HG03095 (cell line): Measurements from ENCODE around the gene PPM1L.
A peak's percentile ranks its signal among the peaks of the same experiment; 100 is the strongest.
"Not testable (repeated sequence)": the region's sequence is repeated elsewhere in the genome, so short reads cannot be mapped to it uniquely, and the experiment has no call there.

Source experiments
- ATAC-seq: cut with Tn5 transposase; IDR thresholded peaks from one replicate; pipeline ENCODE4 v1.9.1; 2021; ENCODE audit warnings: moderate library complexity; ENCODE audit not compliant: unreplicated experiment

Gene PPM1L

DNA sequence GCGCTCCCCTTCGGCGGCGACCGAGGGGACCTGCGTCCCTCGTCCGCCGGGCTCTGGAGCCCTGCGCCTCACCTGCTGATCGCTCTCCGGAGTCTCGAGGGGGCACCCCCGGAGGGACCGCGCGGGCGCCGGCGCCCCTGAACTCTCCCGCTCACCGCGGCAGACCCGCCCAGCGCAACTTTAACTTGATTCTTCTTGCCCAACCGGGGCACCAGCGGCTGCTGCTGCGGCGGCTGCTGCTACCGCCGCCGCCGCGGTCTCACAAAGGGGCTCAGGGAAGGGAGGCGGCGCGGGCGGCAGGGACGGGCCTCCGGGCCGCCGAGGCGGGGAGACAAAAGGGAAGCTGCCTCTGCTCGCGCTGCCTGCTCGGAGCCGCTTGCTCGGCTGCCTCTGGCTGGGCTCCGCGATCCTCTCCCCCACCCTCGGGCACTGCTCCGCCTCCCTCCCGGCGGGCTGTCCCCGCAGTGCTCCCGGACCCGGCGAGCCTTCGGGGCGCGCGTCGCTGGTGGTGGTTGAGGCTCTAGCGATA, at the start of gene PPM1L:
Gene PPM1L (plus strand): TSS at position 456 of the 529 bp plus-strand sequence.
- ATAC-seq = peak; percentile 45

DNA sequence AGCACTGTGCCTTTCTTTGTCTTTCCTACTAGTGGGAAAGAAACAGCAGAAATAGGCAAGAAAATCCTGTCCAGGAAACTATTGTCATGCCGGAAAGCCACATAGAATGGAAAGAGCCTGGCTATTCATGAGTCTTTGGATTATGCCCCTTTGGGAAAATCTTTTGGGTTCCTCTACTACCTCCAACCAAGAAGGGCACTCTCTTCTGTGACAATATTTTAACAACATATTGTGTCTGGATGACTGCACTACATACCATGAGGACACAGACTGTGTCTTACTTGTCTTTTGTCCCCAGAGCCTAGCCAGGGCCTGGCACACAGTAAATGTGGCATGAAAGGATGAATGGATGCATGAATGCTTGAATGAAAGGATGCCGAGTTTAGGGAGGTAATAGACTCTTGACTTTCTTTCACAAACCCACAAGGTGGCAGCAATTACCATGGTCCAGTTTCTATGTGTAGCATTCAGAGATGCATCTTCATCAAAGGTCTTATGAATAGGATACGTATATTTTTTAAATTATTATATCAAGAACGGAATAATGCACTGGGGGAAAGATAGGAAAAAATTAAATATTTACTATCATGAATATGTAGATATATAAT, 48.7 kb upstream of the PPM1L start:
- ATAC-seq = no peak

DNA sequence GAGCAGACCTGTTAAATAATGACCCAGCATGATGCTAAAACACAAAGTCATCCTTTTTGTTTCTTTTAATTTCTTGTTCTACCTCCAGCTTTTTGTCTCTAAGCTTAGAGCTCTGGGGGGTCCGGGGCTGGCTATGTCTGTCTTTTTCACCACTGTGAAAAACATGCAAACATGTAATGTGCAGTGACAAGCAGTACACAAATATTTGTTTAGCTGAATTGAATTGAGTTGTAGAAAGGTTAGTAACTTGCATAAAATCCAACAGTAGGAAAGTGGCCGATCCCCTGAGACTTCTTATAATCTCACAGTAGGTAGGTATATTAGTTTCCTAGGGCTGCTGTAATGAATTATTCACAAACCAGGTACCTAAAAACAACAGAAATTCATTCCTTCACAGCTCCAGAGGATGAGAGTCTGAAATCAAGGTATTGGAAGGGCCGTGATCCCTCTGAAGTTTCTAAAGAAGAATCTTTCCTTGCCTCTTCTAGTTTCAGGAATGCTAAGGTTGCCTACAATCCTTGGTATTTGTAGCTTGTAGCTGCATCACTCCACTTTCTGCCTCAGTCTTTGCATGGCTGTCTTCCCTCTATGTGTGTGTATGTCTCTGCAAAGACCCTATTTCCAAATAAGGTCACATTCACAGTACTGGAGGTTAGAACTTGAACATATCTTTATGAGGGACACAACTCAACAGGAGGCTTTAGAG, 46.4 kb upstream of the PPM1L start:
- no peak for ATAC-seq

DNA sequence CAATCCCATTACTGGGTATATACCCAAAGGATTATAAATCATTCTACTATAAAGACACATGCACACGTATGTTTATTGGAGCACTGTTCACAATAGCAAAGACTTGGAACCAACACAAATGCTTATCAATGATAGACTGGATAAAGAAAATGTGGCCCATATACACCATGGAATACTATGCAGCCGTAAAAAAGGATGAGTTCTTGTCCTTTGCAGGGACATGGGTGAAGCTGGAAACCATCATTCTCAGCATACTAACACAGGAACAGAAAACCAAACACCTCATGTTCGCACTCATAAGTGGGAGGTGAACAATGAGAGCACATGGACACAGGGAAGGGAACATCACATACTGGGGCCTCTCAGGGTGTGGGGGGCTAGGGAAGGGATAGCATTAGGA, 42.9 kb upstream of the PPM1L start:
- ATAC-seq = not testable (repeated sequence)

DNA sequence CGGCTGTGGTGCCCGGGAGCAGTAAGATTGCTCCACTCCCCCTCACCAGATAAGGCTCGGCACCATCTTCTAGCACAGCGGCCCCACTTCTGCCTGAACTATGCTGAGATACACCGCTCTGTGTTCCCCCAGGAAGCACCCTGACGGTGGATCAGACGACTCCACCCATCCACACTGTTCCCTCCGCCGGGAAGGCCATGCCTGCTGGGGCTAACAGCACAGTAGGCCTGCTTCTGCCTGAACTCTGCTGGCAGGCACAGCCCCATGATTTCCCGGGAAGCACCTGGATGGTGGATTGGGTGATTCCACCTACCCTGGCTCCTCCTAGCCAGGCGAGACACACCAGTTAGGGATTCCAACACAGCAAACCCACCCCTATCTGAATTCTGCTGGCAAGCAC, 36.3 kb upstream of the PPM1L start:
- no peak for ATAC-seq

DNA sequence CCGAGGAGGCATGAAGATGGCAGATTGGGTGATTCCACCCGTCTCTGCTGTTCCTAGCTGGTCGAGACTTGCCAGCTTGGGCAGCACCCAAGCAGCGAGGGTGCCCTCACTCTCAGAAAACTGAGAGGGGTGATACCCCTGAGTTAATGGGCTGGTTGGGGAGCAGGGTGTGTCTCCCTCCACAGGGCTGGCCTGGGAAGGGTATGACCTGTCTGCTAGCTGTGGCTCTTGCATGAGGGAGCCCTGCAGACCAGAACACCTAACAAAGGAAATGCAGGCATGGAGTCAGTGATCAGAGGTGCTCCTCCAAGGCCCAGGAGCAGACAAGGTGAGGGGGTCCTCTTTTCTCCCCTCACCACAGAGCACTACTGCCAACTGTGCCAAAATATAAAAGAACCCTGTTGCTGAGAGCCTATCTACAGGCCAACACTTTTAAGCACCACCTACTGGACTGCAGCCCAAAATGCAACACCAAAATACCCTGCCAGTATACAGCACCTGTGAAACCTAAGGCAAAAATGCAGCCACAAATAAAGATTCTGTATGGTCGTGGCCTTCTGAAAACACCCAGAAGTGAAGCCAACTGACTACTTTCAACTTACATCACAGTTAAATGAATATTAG, 35.8 kb upstream of the PPM1L start:
- ATAC-seq = peak; percentile 60

DNA sequence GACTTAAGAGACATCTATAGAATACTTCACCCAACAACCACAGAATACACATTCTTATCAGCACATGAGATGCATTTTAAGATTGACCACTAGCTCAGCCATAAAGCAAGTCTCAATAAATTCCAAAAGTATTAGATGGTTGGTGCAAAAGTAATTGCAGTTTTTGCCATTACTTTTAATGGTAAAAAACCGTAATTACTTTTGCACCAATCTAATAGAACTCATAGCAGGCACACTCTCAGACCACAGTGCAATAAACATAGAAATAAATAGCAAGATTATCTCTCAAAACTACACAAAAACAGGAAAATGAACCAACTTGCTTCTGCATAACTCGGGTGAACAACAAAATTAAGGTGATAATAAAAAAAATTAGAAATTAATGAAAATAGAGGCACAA, 33.7 kb upstream of the PPM1L start:
- ATAC-seq = no peak

DNA sequence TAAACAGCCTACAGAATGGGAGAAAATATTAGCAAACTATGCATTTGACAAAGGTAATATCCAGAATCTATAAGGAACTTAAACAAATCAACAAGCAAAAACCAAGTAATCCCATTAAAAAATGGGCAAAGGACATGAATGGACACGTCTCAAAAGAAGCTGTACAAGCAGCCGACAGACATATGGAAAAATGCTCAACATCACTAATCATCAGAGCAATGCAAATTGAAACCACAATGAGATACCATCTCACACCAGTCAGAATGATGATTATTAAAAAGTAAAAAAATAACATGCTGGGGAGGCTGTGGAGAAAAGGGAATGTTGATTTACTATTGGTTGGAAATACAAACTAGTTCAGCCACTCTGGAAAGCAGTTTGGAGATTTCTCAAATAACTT, 30.7 kb upstream of the PPM1L start:
- no peak for ATAC-seq

DNA sequence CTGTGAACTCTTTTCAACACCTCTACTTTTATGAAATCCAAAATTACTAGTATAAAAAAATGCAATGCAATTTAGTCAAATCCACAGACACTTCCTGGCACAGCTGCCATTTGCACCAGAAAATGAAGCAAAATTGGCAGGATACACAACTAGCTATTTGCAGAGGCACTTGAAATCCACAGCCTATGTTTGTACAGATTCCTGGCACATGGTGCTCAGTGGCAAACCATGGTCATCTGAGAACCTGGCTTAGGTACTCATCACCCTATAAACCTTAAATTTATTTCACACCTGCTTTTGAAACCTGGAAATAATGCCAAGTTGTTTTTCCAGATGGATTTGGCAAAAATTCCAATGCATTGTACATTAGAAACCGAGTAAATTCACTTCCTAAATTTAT, 20.2 kb upstream of the PPM1L start:
- no peak for ATAC-seq

DNA sequence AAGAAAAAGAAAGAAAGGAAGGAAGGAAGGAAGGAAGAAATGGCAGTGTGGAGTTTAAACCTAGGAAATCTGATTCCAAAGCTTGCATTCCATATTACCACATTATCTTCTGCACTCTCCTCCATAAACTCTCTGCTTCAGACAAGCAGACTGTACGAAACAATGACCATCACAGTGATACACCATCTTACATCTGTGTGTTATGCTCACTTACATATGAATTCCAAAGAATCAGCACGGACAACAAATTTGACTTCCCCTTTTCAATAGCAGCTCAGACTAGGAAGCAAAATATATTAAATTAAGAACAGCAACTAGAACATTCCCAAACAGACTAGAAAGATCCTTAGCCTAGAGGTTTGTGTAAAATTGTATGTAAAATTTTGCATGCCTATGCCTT, 18.0 kb upstream of the PPM1L start:
- ATAC-seq = no peak

DNA sequence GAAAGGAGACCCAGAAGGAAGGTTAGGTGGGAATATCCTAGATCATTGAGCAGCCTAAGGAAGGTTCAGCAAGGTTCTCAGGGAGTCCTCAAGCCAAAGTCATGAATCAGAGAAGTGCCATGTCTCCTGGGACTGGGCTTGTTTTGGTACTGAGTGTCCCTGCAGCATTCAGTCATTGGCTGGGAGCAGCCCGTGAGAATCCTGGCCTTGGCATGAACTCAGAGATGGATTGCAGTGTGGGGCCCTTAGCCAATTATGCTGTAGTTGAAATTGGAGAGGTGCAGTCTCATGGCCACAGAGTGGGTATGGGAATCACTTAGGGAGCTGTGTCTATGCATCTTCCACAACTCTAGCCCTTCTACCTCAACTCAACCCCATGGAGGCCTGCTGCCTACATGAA, 17.0 kb upstream of the PPM1L start:
- ATAC-seq = no peak

DNA sequence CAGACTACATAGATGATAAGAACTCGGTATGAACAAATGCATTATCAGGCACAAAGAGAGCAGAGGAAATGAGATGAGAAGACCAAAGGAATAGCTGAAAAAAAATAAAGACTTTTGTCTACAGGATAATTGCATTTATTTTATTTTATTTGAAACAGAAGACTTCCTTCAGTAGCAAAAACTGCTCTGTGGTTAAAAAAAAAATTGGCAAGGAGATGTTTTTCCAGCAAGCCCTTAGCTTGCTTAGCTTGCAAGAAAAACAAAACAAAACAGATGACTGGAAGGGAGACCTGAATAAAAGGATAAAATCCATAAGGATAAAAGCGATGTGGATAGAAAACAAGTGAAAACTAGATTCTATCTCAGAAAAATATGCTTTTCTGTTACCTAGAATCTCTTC, 9.1 kb upstream of the PPM1L start:
- ATAC-seq = no peak

DNA sequence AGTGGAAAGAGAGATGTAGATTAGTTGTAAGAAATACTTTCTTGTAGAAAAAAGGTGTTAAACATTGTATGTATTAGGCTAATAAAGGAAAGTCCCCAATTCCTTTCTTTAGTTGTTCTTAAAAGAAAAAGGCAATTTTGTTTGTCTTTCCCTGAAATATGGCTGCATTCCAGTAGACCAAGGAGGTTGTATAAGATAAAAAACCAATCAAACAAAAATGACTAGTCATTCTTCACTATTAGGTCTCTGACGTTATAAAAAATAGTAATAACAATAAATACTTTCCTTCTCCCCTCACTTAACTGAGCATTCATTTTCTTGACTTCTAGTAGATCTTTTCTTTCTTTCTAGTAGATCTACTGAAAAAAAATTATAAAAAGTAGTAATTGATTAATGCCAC, 8.6 kb upstream of the PPM1L start:
- ATAC-seq = no peak

DNA sequence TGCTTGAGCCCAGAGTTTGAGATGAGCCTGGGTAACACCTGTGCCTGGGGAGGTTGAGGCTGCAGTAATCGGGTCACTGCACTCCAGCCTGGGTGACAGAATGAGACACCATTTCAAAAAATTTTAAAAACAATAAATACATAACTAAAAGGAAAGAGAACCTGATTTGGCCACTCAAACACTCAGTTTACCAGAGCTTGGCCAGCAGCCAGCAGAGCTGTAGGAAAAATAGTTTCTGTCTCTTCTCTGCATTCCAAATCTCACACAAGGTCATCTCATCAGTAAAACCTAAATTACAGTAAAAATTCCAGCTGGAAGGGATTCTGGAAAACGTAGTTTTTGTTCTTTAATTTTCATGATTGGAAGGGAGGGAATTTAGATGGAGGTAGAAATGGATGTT, 7.8 kb upstream of the PPM1L start:
- no peak for ATAC-seq

DNA sequence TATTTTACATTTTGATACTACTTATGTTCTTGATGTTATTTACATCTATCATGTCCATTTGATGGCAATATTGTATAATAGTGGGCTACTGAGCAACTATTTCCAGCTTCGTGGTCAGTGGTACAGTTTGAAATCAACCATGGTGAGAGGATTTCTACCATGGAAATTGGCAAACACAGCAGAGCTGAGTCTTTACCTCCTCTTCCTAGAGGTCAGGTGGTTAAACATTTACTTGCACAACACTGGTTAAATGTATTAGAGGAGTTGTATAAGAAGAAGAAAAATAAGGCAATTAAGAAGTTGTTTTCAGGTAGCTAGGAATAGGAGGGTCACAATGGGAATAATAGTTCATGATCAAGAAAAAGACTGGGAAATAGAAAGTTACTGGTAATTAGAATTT, 7.2 kb upstream of the PPM1L start:
- ATAC-seq = no peak

DNA sequence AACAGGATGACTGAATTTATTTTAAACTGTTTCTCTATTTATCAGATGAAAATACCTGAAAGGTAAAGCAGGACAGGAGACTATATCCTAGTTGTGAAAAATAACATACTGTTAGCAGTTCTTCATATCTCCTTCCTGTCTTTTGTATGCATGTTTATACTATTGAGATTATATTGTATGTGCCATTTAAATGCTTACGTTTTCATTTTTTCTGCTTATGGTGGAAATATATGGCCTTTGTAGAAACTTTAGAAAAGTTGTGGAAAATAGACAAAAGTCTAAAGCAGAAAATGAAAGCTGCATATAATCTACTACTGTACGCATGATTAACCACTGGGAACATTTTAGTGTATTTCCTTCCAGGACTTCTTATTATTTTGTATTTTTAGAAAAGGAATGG, 2.1 kb upstream of the PPM1L start:
- no peak for ATAC-seq

DNA sequence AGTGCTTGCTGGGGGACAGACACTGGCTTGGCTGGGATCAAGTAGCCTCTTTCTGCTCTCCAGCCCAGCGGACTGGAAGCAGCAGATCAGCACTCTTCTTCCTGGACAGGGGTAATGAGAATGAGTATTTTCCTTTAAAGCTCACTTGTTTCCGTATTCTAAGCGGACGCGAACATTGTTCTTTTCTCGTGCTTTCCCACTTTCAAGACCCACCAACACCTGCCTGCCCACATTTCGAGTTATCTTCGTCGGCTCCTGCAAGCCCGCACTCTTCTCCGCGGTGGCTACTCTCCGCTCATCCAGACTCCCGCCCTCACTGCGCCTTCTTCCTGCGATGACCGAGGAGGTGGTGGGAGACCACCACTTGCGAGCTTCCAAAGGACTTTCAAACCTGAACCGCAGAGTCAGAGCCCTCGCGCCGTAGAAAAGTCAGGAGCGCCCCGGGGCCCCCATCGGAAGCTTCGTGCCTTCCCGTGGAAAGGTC, 1.6 kb upstream of the PPM1L start:
- ATAC-seq = no peak

DNA sequence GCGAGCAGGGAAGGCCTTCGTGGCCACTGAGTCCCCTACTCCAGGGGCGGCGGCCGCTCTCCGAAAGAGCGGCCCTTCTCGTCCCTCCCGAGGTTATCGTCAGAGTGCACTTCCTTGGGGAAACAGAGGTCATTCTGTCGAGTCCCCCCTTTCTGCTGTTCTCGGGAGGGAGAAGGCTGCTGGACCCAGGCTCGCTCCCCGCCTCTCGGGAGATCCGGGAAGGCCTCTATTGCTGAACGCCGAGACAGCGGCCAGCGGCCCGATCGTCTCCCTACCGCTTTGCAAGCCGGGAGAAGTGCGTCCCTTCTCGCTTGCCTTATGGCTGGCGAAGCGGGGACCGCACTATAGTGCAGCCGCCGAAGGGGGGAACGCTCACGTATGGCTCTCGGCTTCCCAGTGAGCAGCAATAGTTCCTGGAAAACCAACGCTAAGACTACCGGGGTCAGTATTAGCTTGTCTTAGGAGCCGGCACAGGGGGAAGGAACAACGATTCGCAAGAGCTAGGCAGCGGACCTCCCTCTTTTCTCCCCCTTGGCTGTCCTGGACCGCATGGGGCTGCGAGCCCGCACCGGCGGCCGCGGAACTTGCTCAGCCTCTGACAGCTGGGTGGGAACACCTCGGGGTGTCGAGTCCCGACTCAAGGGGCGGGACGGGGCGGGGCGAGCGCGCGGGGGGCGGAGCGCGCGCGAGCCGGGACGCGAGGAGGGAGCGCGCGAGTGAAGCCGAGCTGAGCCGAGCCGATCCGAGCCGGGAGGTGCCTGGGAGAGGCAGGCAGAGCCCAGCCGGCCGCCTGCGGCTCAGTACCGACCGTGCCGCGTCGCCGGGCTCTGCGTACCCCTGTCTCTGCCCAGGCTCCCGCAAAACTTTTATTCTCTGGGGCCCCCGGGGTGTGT, 930 bp upstream of the PPM1L start:
- peak; percentile 85 for ATAC-seq

DNA sequence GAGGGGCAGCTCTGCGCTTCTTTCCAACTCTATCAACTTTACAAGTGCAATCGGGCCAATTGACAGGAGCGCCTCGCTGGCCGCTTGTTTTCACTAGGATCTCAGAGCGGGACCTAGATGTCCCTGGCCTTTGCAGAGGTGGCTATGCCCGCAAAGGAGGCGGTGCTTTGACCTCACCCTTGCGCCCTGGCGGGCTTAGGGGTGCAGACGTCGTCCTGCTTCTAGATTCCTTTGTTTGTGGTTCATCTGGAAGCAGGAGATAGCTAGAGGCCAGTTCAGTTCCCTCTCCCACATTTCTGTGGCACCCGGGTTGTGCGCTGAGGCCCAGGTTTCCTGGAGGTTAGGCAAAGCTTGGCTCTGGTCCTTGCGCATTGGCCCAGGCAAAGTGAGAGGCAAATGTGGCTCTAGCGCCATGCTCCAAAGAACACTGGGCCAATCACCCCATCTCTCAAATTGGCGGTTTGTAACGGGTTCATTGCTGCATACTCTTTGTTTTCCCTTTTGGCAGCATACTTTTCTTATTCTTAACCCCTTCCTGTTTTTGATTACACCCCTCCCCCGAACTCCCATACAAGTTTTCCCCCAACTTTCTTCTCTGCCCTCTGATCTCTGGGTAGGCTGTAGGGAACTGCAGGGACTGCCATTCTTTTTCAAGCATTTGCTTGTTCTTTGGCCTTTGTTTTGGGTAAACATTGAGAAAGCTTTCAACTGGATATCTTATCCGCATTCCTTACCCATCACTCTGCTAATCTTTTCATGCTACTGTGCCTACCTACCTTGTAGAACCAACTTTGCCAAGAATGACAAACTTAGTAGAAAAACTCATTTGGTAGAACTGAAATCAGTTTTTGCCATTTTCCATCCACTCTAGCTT, 1.4 kb downstream of the PPM1L start:
- no peak for ATAC-seq

DNA sequence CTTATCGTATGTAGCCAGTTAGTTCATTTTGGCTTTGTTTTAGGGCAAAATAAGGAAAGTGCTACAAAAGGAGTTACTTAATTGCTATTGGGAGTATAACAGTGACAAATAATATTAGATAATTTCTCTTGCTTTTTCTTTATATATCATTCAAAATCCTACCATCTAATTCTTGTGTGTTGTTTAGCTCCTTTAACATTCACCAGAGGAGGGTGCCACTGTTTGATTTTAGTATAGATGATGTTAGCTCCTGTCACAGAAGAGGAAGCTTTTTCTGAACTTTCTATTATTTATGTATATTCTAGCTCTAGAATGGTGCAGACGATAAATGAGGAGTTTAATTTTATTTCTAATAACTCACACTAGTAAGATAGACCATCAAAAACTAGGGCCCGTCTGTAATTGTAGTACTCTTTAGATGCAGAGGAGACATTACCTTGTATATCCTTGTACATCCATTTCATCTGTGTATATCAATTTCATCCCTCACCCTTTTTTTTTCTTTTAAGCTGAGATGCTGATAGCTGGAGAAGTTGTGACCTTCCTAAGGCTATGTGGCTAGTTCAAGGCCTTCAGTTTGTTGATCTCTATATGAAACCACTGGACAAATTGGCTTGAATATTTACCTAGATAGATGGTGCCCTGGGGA, 3.0 kb downstream of the PPM1L start:
- ATAC-seq = no peak
